Measurements from ENCODE around the gene ME3. TPM values are rescaled to one million over a fixed set of nuclear protein-coding genes. Genes with fewer than 3 reads are reported as not detected.
A peak's percentile ranks its signal among the peaks of the same experiment; 100 is the strongest.
"Not testable (repeated sequence)": the region's sequence is repeated elsewhere in the genome, so short reads cannot be mapped to it uniquely, and the experiment has no call there.

ME3 gene
- total RNA-seq, 1 donor from 2014 or later: 28.9 TPM

DNA sequence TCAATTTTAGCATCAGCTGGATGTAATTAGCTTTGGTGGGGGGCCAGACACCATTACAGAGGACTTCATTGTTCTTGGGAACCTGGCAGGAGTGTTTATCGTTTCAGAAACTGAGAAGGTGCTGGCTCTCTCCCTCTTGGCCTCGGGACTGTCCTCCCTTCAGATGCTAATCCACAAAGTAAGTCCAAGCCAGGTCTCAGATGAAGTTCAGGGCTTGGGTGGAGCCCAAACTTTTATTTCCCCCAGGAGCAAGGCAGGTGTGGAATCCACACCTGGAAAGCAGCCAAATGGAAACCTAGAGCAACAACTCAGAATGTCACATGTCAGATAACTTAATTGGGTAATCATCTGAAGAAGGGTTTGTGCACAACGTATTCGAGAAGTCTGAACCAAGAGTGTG is 119.2 kb downstream of the ME3 start:
- no peak for DNase-seq (ENCODE audit: missing footprints)
- ATAC-seq: no peak
- intact Hi-C loops (cut with DNase I): no loop called here

DNA sequence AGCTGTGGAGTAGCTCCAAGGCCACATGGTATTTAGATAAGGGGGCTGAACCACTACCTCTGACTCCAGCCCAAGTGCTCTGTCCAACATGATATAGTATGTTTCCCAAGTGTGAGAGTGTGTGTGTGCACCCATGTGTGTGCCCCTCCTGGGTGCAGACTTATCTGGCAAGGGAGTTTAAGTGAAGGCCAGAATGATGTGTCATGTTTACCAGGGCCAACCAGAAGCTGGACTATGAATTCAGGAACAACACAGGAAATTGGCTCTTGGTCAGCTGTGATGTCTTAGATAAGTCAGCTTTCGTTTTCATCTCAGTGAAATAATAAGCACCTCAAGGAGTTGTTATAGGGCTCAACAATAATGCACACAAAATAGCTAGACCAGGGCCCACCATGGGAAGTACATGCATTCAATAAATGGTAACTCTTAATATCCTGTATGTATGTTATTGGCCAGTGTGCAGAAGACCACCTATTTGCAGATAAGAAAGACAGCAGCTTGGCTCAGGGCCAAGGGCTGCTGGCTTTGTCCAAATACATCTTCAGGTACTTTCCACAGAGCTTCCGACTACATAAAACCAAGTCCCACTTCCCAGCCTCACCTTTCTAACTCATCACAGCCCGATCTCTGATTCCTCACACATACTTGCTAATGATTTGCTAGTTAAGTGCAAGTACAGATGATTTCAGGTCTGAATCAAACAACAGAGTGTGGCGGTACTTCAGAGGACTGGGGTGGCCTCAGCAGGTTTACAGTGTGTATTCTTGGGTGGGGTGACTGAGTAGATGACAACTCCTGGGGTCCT is 120.9 kb downstream of the ME3 start:
- DNase-seq (ENCODE audit: missing footprints) (no peak), ATAC-seq (peak; percentile 29)
- intact Hi-C loops (cut with DNase I): no loop called here

- ATAC-seq: no peak
- no peak for DNase-seq (ENCODE audit: missing footprints)
- intact Hi-C loops (cut with DNase I): no loop called here
Measured at GRCh38 chr11:86550757-86551156, 121.7 kb downstream of the ME3 start.

- intact Hi-C loops (cut with DNase I): loop anchor here (5.0 kb wide), 1 partner anchor 59 kb away; no protein-coding TSS in a partner anchor
- peak; percentile 49 for ATAC-seq
Measured at GRCh38 chr11:86548271-86548917, 124.0 kb downstream of the ME3 start.

GRCh38 chr11:86547727-86548126 is 124.7 kb downstream of the ME3 start:
- intact Hi-C loops (cut with DNase I): loop anchor here (5.0 kb wide), 1 partner anchor 60 kb away; no protein-coding TSS in a partner anchor
- DNase-seq (ENCODE audit: missing footprints) (no peak), ATAC-seq (peak; percentile 47)

More at GRCh38 chr11:86548271-86548917, 124.0 kb downstream of the ME3 start:
- no peak for DNase-seq (ENCODE audit: missing footprints)

DNA sequence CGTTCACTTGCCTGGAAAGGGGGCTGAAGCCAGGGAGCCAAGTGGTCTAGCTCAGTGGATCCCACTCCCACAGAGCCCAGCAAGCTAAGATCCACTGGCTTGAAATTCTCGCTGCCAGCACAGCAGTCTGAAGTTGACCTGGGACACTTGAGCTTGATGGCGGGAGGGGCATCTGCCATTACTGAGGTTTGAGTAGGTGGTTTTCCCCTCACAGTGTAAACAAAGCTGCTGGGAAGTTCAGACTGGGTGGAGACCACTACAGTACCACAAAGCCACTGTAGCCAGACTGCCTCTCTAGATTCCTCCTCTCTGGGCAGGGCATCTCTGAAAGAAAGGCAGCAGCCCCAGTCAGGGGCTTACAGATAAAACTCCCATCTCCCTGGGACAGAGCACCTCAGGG is 131.1 kb downstream of the ME3 start:
- intact Hi-C loops (cut with DNase I); DNase-seq (ENCODE audit: missing footprints); ATAC-seq: not testable (repeated sequence)

DNA sequence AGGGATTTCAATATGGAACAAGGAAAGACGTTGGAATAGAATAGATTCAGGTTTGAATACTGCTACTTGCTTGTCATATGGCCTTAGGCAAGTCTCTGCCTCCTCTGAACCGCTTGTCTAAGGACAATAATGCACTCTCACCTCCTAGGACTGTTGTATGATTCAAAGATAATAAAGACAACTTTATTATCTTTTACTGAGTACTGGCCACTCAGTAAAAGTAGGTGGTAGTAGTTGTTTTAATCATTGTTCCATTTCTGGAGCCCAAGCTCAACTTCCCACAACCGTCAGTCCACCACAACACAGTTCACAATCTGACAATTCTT is 134.2 kb downstream of the ME3 start:
- intact Hi-C loops (cut with DNase I): no loop called here
- DNase-seq (ENCODE audit: missing footprints) (no peak), ATAC-seq (no peak)

GRCh38 chr11:86537541-86538222 is 134.7 kb downstream of the ME3 start:
- DNase-seq (ENCODE audit: missing footprints) (no peak), ATAC-seq (no peak)
- intact Hi-C loops (cut with DNase I): no loop called here

DNA sequence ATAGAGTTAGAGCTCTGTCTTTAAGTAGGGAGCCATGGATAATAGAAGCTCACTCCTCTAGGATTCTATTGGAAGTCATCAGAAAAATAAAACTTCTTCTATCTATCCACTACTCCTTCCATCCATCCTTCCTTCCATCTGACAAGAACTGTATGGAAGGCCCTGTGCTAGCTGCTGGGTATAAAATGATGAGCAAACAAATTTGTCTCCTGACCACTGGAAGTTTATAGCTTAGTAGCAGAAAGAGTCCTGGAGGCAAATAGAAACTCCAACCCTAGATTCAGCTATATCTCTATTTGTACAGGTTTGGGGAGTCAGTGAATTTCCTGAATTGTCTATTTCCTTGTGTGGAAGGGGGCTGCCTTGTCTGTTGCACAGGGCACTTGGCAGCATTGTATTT is 136.6 kb downstream of the ME3 start:
- DNase-seq (ENCODE audit: missing footprints): no peak
- no peak for ATAC-seq
- intact Hi-C loops (cut with DNase I): no loop called here

GRCh38 chr11:86524620-86525352 is 147.6 kb downstream of the ME3 start:
- ATAC-seq: no peak
- no peak for DNase-seq (ENCODE audit: missing footprints)
- intact Hi-C loops (cut with DNase I): no loop called here

DNA sequence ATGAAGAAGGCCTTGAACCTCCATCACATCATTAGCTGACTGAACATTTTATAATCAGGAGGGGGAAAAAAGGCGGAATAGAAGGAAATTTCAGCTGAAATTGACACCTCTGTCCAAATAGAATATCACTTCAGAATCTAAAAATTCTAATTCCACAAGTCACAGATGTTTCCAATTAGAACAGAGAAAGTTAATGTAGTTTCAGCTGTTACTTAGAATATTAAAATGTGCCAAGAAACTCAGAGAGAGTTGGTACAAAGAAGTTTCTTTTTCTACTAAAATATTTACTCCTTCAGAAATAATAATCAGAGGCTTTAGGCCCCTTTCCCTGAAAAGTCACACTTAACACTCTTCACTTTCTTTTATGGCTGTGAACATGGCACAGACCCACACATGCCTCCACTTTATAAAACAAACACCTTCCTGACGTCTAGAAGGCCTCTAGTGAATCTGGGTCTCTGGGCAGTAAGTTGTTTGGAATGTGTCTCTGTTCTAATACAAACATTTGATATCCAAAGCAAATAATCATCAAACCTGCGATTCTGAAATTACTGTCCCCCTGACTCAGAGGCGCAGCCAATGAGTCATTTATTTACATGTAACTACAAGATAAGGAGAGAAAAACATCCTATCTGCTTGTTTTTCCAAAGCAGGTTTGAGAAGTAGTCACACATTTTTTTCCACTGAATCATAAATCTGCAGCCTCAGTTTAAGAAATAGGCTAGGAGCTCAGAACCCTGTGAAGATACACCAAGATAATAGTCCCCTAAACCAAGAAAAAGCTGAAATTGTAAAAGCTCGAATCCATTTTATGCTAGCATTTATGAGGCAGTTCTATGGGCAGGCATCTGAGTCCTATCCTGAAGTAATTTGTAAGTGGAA is 148.4 kb downstream of the ME3 start:
- DNase-seq (ENCODE audit: missing footprints) (no peak), ATAC-seq (peak; percentile 28)
- intact Hi-C loops (cut with DNase I): no loop called here

DNA sequence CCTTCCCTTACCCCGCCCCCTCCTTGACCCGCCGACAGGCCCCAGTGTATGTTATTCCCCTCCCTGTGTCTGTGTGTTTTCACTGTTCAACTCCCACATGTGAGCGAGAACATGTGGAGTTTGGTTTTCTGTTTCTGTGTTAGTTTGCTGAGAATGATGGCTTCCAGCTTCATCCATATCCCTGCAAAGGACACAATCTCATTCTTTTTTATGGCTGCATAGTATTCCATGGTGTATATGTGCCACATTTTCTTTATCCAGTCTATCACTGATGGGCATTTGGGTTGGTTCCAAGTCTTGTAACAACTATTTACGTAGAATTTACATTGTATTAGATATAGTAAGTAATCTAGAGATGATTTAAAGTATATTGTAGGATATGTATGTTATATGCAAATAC is 149.9 kb downstream of the ME3 start:
- intact Hi-C loops (cut with DNase I); DNase-seq (ENCODE audit: missing footprints); ATAC-seq: not testable (repeated sequence)

DNA sequence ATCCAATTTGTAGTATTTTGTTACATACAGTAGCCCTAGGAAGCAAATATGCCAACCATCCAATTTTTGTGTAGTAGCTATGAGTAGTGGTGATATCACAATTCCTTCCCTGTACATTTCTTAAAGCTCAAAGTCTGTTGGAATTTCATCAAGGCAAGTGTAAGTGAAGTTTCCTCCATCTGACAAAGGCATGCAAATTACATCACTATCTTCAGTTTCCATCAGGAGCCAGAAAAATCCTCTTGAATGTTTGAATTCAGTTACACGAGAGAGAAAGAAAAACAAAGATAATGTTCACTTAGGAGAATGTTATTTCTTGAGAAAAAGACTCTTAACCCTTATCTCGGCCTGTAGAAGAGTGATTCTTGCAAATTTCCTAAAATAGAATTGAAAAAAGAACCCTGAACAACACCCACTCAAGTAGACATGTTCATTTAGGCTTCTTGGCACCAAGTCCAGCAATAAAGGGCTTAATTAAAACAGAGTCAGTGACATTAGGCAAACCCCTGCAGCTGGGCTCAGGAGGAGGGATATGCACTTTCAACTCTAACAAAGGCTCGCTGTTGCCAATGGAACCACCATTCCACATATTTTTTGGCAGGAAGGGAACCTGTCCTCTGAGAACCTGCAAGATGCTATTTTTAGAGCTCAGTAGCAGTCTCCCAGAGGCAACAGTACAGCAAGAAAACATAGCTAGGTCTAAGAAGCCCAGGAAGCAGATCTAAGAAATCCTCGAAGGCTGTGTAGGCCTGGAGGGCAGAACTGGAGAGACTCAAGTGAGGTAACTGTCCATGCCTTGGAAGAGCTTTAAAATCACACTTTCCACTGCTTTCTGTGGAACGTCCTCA is 153.1 kb downstream of the ME3 start:
- ATAC-seq (peak; percentile 76), DNase-seq (ENCODE audit: missing footprints) (no peak)
- intact Hi-C loops (cut with DNase I): no loop called here

DNA sequence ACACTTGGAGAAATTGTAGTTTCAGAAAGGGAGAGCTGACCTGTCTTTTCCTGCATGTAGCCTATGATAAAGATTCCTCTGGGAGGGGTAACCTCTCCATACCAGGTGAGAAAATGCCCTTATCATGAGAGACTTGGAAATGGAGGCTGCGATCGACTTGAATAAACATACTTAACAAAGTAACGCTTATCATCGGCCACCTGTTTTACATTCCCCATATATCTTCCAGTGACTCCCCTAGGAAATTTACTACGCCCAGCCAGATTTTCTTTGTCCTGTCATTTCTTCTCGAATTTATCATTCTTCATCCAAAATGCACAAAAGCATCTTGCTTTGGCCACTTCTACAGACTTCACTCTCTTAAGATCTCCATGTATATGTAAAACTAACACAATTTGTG is 154.2 kb downstream of the ME3 start:
- intact Hi-C loops (cut with DNase I): no loop called here
- DNase-seq (ENCODE audit: missing footprints): no peak
- ATAC-seq: no peak

- intact Hi-C loops (cut with DNase I): no loop called here
- ATAC-seq: no peak
- no peak for DNase-seq (ENCODE audit: missing footprints)
Measured at GRCh38 chr11:86517557-86517956, 154.9 kb downstream of the ME3 start.

DNA sequence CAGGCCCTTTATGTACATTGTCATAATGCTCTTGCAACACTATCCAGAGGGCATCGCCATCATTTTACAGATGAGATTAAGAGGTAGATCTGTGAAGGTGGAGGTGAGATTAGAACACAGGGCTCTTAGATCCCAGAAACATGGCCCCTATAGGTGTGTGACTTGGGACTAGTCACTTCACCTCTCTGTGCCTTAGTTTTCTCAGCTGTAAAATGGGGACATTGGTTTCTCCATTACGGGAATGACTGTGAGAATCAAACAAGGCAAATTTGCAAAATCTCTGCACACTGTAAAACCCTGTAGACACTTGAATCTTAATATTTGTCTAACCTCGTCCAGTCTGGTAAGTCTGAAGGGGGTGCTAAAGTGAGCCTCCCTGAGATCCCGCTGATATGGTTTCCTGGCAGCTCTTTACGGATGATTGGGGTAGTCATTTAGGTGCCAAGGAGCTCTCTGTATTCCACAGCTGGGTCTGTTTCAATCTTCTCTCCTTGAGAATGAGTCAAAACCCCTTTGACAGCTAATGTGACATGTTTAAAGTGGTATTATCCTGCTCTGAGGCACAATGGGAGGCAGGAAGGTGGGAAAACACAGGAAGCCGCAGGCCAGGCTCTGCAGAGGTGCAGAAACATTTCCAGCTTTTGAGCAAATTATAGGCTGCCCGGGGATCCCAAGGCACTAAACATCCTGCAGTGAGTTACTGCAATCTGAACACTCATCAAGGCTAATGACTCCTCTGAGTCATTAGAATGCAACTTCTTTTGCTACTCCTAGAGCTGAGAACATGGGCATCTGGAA is 156.9 kb downstream of the ME3 start:
- intact Hi-C loops (cut with DNase I): no loop called here

DNA sequence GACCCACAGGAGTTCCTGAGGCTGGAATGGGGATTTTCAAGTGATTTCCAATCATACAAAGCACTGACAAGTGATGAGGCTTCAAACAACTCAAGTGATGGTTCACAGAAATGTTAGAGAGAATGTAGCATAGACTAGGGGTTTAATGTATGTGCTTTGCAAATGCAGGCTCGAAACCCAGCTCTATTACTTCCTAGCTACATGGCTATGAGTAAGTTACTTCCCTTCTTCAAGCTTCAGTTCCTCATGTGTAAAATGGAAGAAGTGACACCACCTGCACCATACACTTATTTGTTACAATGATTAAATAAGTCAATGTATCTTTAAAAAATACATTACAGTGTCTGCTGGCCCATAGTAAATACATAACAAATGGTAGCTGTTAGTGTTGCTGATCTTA is 158.0 kb downstream of the ME3 start:
- ATAC-seq (no peak), DNase-seq (ENCODE audit: missing footprints) (no peak)
- intact Hi-C loops (cut with DNase I): no loop called here

More for the DNA sequence above, 156.9 kb downstream of the ME3 start:
- ATAC-seq (no peak), DNase-seq (ENCODE audit: missing footprints) (no peak)
